ENCODE results near the gene SEH1L. TPM values are rescaled to one million over a fixed set of nuclear protein-coding genes. Genes with fewer than 3 reads are reported as not detected.

Gene SEH1L
- total RNA-seq, 1 donor from 2014 or later, result 40.1 TPM

Other genes with a start within 250 kb of the SEH1L start
- gene CEP76, start 245.3 kb upstream of the SEH1L start, total RNA-seq, result 22.5 TPM
- 73.2 TPM for gene PSMG2, start 245.0 kb upstream of the SEH1L start, total RNA-seq
- gene PTPN2, start 63.8 kb upstream of the SEH1L start, total RNA-seq, result 94.7 TPM
- gene CEP192, start 43.4 kb downstream of the SEH1L start, total RNA-seq, result 66.3 TPM

Data from occipital lobe (tissue), 1 donor.